Cerebellar nuclear complex (tissue), 1 donor: Measurements from ENCODE around the gene PDE8B.

Experiments
- DNase-seq, 2 experiments: peaks; one replicate each; lab custom pipeline; 2025; lab: John Stamatoyannopoulos, UW

PDE8B gene

DNA sequence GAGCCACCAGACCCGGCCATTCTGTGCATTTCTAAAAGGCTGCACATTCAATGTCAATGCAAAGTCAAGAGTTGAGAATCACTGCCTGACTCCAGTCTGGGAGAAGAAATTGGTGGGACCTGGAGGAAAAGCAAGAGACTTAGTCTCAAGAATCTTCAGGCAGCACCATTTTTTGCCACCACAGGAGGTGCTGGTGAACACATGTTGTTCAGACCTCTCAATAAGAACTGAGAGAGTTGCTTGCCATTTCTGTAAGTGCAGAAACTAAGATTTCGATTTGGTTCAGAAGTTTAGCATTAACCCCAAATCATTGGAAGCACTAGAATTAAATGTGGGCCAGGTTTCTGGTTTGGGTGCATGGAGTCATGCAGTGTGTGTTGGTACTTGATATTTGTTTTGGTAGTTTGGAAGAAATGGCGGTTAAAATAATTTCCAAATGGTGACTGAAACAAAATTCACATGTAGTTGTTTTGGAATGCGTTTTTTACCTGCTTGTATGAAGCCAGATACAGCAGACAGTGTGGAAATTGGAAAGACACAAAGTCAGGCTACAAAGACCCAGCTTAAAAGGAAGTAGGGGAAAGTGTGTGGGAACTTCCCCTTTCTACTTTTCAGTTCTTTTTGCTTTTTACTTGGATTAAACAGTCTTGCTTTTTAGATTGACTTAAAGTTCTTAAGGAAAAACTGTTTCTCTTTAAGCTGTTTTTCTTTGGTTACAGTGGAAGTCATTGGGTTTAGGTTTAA is 20.4 kb downstream of the PDE8B start:
- no peak for DNase-seq

DNA sequence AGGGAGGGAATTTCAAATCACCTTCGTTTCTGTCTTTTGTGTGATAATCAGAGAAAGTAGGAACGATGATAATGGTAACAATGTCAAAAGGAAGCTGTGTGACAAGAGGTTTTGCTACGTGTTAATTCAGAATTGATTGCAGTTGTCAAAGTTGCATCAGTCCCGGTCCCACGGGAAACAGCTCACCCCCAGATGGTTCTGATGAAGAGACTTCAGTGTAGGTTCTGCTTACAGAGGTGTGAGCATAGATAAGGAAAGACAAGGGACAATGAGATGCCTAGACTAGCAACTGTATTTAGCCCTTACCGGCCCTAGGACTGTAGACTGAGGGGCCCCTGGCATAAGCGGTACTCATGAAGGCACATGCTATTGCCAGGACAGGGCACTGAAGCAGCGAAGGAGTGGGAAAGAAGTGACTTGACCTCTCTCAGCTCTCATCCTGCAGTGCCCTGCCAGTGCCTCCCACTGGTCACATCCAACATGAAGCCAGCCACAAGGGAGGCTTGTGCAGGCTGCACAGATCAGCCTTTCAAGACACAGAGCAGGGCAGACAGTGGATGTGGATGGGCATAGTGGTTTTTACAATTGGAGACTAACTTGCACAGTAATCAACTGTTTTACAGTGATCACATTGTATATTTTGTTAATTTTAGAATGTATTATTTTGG is 21.1 kb downstream of the PDE8B start:
- no peak for DNase-seq

DNA sequence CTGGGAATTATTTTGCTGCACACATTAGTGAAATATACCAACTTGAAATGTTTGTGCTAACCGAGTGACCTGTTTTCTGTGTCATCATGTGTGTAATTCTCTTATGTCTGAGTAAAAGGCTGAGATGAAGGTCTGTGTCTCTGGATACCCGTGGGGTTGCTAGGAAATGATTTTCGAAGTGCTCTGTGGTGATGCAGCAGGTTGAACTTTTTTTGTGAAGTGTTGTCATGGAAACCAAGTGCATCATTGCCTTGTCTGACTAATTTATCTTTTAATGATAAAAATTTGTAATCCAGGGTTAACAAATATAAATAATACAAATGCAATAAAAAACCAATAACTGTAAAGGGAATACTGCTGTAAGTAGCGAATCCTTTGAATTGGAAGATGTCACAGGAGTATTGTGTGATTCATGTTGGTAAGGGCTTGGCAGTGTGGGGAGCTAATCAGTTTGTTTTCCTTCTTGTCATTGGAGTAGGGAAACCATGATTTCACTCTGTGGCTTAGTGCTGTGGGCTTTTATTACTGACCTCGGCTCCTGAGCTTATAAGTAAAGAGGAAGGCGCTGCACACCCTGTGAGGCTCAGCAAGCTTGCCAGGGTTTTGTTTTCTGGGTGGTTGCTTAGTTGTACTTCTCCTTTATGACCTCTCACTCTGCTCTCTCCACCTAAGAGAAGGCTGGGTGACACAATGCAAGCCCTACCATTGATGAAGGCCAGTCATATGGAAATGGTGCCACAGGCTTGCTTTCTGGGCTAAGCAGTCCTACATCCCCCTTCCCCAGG is 22.3 kb downstream of the PDE8B start:
- no peak for DNase-seq

DNA sequence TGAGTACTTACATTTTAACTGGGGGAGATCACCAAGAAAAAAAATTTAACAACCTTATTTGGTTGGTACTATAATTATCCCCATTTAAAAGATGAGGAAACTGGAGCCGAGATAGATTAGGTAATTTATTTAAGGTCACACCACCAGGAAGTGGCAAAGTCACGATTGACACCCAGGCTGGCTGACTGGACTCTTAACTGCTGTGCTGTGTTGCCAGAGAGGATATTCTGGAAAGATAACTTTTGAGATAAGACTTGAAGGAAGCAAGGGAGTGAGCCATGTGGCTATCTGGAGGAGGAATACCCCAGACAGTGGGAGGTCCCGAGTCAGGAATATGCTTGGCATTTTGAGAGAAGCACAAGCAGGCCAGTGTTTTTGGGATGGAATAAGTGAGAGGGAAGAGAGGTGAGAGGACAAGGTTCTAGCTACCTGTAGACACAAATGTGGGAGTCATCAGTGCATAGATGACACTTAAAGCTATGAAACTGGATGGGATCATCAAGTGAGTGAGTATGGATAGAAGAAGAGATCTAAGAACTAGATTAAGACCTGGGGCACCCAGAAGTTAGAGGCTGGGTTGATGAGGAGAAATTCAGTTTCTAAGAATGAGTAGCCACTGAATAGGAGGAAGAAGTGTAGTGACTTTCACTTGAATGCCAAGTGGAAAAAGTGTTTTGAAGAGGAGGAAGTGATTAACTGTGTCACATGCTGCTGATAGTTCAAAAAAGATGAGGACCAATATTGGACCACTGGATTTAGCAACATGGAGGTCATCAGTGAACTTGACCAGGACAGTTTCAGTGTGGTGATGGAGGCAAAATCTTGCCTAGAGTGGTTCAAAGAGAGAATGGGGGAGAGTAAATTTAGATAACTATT is 25.6 kb downstream of the PDE8B start:
- DNase-seq = no peak

DNA sequence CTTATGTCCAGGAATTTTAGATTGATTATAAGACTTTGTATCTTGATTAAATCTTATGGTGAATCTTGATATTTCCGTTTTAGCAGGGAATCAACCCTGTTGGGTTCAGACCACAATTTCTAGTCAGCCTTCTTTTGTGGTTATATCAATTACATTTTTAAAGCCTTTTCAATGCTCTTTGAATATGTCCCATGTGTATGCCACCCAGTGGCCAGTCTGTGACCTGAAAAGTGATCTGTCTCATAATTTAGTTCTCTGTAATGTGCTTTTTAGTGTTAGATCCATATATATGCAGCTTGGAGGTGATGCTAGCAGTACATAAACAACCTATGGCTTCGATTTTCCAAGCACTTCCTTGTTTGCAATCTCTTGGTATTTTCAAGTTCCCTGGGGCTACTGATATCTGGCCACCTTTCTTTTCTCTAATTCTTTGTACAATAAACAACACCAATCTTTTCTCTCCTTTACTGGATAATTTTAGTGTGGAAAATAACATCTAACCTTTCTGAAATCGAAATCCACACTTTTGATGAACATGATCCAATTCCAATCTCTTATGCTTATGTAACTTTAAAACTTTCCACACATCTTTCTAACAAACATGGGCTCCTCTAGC is 28.8 kb downstream of the PDE8B start:
- DNase-seq = no peak

DNA sequence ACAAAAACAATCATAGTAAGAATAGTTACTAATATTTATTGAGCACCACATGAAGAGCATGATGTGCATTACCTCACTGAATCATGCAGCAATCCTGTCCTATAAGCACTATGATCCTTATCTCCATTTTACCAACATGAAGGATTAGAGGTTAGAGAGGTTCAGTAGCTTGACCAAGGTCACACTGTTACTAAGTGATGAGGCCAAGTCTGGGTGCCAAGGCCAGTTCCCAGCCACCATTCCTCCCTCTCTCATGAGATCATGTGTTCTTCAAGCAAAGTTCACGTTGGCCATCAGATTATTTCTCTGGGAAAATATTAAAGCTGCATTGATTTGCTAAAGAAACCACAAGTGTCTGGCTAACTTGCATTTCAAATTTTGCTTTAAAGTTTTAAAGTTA is 31.0 kb downstream of the PDE8B start:
- DNase-seq = no peak

DNA sequence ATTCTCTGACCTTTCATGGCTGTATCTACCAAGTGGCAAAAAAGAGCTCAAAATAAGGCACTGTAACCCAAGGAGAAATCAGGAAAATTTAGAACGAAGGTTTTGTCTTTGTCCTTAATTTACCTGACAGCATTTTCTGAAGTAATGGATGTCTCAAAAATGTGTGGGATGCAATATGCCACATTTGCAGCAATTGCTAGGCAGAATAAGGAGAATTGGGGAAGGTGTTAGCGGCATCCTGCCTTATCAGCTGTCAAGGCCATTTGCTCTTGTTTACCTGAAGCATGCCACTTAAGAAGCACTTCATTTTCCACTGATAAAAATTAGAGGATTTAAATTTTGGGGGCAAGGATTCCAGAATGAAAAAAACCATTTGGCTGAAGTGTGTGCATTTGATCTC is 39.0 kb downstream of the PDE8B start:
- DNase-seq = no peak

DNA sequence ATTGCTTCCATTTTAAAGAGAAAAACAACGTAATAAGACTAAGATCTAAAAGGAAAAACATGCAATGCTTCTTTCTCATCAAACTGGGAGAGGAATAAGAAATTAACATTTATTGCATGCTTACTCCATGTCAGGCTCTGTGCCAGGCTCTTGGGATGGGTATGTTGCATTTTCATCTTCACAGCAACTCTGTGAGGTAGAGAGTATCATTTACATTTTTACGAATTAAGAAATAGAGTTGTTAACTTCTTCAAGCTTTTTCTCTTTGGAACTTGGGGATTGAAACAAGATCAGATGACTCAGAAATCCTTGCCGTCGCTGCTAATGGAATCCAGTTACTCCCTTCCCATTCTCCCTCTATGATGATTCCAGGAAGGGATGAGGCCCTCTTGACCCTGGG is 39.5 kb downstream of the PDE8B start:
- DNase-seq = no peak

DNA sequence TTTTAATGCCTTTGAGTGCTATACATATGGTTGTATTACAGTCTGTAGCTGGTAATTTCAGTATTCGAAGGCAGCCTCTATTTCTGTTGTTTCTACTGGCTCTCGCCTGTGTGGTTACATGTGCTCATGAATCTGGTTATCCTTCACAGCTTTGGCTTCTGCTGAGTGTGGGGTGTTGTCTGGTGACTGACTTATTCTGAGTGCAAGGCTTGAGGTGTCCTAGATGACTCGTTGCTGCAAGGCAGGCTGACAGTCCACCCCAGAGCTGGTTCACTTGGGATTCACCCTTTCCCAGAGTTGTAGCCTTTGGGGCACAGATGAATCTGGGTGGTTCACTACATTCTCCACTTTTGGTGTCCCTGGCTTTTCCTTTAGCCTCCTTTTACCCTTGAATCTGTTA is 41.4 kb downstream of the PDE8B start:
- DNase-seq = no peak

DNA sequence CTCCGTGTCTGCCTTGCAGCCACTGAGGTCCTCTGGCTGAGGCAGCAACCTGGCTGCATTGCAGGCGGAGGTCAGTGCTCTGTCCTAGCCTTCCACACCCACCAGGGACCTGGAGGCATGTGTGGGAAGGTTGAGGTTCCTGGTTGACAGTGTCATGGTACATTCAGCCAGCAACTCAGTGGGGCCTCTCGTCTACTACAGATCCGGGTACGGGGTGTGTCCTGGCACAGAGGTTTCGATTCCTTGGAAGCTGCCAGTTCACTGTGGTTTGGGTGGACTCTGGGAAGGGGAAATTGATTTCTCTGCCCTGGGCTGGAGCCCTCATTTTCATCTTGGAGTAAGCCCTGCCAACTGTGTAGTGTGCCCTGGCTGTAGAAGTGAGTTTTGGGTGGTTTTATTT is 45.1 kb downstream of the PDE8B start:
- no peak for DNase-seq

DNA sequence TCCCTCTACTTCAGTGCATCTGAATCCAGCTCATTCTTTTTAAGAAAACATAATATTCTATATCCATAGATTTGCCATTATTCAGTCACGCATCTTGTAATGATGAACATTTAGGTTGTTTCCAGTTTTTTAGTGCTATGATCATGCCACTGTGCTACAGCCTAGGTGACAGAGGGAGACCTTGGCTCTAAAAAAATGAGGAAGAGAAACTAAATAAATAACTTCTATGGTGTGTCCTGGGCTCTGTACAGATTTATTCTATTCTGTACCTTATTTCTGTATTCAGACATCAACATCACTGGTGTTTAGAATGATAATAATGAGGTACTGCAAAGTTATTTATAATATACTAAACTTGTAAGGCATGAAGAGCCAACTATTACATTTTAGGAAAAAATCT is 45.9 kb downstream of the PDE8B start:
- no peak for DNase-seq

DNA sequence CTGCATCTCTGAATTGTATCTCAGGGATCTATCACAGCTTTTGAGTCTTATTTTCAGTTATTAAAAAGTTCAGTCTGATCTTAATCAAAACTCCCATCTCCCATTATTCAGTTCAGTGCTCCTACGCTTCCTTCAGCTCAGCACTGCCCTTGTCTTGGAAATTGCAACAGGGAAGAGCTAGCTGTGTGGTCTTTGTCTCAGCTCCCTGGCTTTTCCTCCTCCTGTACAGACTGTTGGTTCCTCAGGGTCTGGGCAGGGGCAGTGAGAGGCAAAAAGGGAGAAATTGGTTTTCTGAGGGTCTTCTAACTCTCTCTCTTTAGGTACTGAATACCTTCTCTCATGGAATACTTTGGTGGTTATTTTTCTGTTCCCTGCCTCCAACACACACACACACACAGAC is 48.2 kb downstream of the PDE8B start:
- DNase-seq = no peak

DNA sequence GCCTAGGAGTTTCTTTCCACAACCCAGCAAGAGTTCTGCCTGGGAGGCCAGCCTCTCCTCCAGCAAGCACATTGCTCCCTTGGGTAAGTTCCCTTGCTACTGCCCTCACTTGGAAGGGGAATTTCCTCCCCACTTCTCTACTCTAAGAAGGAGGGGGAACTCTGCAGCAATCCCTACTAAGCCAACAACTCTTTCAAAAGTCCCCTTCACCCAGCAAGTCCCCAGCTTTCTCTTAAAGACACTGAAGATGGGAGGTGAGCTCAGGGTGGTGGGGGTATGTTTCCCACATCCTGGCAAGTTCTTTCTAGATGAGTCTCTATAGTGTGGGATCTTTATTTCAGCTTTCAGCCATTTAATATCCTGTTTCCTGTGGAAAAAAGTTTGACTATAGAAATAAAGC is 49.0 kb downstream of the PDE8B start:
- DNase-seq = no peak

DNA sequence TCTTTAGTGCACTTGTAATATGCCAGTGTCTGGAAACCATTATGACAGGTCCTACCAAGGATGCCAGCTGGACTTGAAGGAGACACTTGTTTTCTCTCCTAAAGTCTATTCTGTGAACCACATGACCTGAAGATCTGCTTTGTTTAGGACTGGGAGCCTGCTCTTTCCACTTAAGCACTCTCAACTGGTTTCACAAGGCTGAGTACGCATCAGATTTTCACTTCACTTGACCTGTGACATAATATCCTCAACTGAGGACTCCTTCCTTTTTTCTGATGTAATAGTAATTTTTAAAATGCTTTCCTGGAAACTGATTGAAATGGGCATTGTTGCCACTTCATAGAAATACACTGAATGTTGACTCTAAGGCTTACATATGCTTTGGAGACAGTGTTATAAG is 52.2 kb downstream of the PDE8B start:
- no peak for DNase-seq

DNA sequence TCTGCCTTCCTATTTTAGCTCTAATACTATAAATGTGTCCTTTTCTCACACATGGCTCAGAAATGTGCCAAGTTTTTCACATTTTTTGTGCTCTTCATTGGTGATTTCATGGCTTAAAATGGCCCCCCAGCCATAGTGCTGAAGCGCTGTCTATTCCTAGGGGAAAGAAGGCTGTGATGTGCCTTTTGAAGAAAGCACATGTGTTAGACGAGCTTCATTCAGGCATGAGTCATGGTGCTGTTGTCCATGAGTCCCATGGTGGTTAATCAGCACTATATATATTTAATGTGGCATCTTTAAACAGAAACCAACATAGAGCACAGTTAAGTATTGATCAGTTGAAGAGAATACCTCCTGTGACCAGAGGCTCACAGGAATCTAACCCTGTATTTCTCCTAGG is 55.8 kb downstream of the PDE8B start:
- DNase-seq = no peak

DNA sequence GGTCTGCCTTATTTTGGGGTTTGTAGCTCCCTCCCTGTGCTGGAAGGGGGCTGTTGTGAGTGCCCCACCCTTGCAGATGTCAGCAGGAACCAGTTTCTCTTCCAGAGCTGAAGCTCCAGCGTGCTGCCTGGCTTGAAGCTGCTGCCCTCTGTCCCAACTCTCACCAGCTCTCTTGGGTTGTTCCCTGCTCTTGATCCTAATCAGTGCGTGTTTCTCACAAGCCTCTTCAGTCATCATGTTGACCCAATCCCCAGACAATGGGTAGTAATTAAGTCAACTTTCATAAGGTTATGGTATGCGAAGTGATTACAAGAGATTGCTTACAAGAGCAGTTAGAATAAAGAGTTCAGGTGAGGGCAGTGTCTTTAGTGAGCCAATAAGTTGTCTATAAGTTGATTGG is 57.0 kb downstream of the PDE8B start:
- DNase-seq = no peak

DNA sequence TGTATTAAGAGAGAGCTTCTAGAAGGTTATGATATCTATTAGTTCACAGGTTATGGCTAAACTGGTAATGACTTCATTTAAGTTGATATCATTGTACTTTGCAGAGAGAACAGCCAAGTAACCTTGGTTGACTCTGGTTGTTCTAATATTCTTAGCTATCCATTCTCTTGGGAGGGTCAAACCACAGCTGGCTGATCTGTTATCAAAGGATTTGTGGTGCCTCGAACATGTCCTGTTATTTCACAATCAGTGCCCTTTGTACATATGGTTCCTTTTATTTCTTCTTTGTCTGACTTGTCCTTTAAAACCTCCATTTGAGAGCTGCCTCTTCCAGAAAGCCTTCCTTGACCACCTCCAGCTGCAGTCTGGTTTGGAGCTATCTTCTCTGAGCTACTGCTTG is 61.7 kb downstream of the PDE8B start:
- no peak for DNase-seq

DNA sequence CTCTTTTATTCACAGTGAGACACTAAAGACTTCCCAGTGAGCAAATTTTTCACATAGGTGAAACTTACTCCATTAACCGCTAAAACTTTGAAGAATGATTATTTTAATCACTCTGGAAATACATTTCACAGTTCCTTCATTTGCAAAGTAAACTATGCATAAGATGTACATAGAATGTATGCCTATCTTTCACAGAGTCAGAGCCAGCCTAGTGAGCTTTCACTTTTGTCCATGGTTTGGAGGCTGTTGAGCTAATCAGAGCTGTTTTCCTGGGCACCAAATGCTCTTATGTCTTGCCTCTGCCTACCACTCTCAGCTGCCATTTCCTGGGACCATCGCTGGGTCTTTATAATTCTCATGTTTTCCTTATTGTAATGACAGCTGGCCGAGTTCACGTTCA is 67.3 kb downstream of the PDE8B start:
- no peak for DNase-seq

DNA sequence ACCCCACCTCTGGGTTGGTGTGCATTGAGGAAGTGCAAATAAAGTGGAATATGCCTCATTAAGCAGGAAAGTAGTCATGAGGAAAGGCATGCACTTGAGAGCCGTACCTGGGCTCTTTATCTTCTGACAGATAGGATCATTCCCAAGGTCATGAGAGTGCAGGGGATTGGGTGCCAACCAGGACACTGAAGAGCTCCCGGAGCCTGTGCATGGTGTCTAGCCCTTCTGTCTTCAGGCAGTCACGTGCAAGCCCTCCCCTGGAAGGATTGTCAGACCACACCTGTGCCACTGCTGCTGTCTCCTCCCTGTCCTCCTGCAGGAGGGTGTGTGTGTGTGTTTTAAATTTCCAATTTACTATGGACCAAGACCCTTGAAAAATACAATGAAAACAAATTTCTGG is 69.6 kb downstream of the PDE8B start:
- DNase-seq = no peak

DNA sequence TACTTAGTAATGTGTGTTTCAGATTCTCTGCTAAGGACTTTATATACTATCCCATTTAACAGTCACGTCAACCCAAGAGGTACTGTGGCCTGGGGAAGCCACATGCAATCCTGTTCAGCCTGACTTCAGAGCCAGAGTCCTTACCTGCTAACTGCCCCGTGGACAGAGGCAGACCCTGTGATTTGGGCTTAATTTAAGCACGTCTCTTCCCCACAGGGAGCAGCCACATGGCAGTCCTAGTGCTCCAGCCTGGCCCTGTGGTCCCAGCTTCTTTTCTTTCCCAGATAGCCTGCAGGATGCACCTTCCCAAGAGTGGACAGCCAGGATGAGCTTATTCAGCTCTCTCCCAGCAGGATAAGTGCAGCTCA is 71.5 kb downstream of the PDE8B start:
- DNase-seq = no peak

DNA sequence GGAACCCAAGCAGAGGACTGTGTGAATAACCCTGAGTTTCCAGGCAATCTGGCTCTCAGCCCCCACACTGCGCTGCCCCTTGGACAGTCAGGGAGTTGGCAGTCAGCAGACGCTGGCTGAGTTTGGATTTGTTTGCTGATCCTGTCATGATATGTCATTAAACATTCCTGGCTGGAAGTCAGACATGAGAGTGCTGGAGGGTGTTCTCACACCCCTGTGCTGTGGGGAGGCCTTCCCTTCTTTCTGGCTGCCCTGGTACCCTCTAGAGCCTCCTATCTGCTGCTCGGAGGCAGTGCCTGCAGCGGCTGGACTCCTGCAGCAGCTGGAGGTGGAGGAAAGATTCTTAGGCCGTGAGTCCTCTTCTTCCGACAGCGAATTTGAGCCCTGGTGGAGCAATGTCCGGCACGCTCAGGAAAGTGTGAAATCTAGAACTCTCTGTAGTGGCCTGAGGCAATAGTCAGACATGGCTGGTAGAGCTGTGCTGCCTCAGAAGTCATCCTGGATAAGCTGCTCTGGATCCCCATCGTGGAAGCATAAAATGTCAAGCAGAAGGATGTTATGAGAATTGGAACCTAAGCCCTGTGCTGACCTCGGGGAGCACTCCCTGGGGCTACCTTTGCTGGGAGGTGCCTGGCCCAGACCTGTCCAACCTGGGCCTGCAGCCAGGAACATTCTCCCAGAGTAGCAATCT is 72.0 kb downstream of the PDE8B start:
- DNase-seq = no peak
